ENCODE results near the gene MACROH2A2.

DNA sequence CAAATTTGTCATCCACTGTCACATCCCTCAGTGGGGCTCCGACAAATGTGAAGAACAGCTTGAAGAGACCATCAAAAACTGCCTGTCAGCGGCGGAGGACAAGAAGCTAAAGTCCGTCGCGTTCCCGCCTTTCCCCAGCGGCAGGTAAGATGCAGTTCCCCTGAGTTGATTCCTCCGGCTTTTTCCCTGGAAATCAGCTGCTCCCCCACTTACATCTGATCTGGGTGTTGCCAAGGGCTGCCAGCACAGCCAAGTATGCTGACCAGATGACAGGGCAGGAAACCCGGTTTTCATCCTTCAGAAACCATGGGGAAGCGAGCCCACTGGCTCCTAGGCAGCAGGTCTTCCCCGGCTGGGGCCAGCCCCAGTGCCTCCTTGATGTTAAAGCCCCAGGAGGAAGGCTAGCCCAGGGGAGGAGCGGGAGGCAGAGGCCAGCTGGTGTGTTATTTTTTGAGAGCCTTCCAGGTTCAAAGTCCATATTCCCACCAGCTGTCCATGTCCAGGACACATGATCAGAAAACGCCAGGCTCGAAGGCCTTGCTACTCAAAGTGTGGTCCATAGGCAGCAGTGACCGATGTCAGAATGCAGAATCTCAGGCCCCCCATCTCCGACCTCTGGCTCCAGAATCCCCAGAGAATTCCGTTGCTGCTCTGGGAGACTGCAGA lies 56.6 kb downstream of the MACROH2A2 start:
- TF ChIP-seq, protein P1, sequence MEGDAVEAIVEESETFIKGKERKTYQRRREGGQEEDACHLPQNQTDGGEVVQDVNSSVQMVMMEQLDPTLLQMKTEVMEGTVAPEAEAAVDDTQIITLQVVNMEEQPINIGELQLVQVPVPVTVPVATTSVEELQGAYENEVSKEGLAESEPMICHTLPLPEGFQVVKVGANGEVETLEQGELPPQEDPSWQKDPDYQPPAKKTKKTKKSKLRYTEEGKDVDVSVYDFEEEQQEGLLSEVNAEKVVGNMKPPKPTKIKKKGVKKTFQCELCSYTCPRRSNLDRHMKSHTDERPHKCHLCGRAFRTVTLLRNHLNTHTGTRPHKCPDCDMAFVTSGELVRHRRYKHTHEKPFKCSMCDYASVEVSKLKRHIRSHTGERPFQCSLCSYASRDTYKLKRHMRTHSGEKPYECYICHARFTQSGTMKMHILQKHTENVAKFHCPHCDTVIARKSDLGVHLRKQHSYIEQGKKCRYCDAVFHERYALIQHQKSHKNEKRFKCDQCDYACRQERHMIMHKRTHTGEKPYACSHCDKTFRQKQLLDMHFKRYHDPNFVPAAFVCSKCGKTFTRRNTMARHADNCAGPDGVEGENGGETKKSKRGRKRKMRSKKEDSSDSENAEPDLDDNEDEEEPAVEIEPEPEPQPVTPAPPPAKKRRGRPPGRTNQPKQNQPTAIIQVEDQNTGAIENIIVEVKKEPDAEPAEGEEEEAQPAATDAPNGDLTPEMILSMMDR (IDR thresholded peaks at IDR 0.05), result no peak
- no peak for TF ChIP-seq EZH2 (IDR thresholded peaks at IDR 0.05; ENCODE audit: borderline replicate concordance, insufficient read depth, low read depth, low read length, poor library complexity, severe bottlenecking)
